ENCODE results near the gene SPSB4.

DNA sequence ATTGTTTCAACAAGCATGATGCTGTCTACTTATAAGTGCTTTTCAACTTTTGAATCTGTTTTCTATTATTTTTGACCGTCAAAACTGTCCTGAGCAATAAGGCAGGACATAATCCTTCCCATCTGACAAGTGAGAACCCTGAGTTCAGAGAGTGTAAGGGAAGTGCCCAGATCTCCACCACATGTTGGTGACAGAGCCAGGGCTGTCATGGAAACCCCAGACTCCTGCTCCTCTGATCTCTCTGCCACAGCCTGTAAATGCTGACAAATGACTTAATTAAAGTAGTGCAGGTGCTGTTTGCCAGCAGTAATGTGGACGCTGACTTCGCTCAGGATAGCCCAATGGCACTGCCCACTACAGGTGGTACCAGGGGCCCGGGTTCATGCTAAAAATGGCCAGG, 40.3 kb downstream of the SPSB4 start:
- TF ChIP-seq EZH2 (IDR thresholded peaks at IDR 0.05), result no peak
- no peak for TF ChIP-seq POLR2AphosphoS5 (IDR thresholded peaks at IDR 0.05; ENCODE audit: borderline replicate concordance, low read depth, low read length)
